Panc1 (cell line): ENCODE data around the gene SGPL1. TPM values are rescaled to one million over a fixed set of nuclear protein-coding genes. Genes with fewer than 3 reads are reported as not detected.

Experiments
- ATAC-seq: fragments of 200-7000 bp; cut with Tn5 transposase; 2 replicates; pipeline ENCODE4 v1.9.1; 2020; ENCODE audit warnings: mild to moderate bottlenecking, moderate library complexity
- BruUV-seq: library from RNA; stranded (reverse); fragments of 400-500 nt; replicated peaks from 2 replicates; lab custom pipeline; 2021; lab: Mats Ljungman, UMichigan
- CTCF ChIA-PET: fragments of 300-600 bp; sonication (Branson Sonifier 250); formaldehyde crosslinking; loops from one replicate; lab custom pipeline; 2022; ENCODE audit warnings: antibody characterized with exemption; lab: Charles Lee
- POLR2A ChIA-PET: fragments of 300-600 bp; sonication (Branson Sonifier 250); formaldehyde crosslinking; loops from one replicate; lab custom pipeline; 2022; ENCODE audit warnings: antibody characterized with exemption; lab: Charles Lee
- DNase-seq: peaks from one replicate; pipeline ENCODE4 v3.0.0-alpha.2; 2010; ENCODE audit warnings: low read depth, low spot score
- H3K27ac ChIP-seq: 2 replicates; pipeline ENCODE4 v1.5.1; 2011; ENCODE audit warnings: mild to moderate bottlenecking, low read length, inconsistent platforms
- H3K27me3 ChIP-seq: fragments of 200-500 bp; sonication (Bioruptor generic); 2 replicates; pipeline ENCODE4 v1.6.0; 2014; ENCODE audit warnings: low read length, inconsistent platforms; ENCODE audit not compliant: control insufficient read depth, insufficient read depth
- H3K36me3 ChIP-seq: fragments of 200-500 bp; sonication (Bioruptor generic); 2 replicates; pipeline ENCODE4 v1.5.1; 2014; ENCODE audit warnings: inconsistent platforms, mild to moderate bottlenecking, low read length, moderate library complexity; ENCODE audit not compliant: control insufficient read depth, insufficient read depth
- H3K4me1 ChIP-seq: 2 replicates; pipeline ENCODE4 v1.5.1; 2011; ENCODE audit warnings: inconsistent platforms, mild to moderate bottlenecking, low read length, moderate library complexity; ENCODE audit not compliant: control insufficient read depth, insufficient read depth
- H3K4me3 ChIP-seq, 2 experiments: 2 replicates each; pipeline ENCODE4 v1.5.1; 2011 to 2012; ENCODE audit warnings: low read depth in 2 of 2, low read length in 2 of 2, mild to moderate bottlenecking in 2 of 2, inconsistent platforms in 1 of 2, moderate library complexity in 1 of 2
- H3K9me3 ChIP-seq: fragments of 200-500 bp; sonication (Bioruptor generic); 2 replicates; pipeline ENCODE4 v1.5.1; 2014; ENCODE audit warnings: low read depth, mild to moderate bottlenecking, inconsistent platforms, low read length, moderate library complexity; ENCODE audit not compliant: control insufficient read depth, insufficient read depth
- CTCF ChIP-seq: fragments of 450-650 bp; IDR thresholded peaks from 2 replicates; pipeline ENCODE4 v1.5.1; 2017; ENCODE audit warnings: mild to moderate bottlenecking
- POLR2AphosphoS5 ChIP-seq: IDR thresholded peaks from 2 replicates; pipeline ENCODE4 v1.6.1; 2012; ENCODE audit warnings: mild to moderate bottlenecking, low read depth, low read length, moderate library complexity
- REST ChIP-seq, 2 experiments: IDR thresholded peaks; 2 replicates each; pipeline ENCODE4 v1.6.1; 2011 to 2012; ENCODE audit warnings: low read depth in 2 of 2, control low read depth in 1 of 2, low read length in 1 of 2, mild to moderate bottlenecking in 1 of 2, moderate library complexity in 1 of 2; ENCODE audit not compliant: insufficient read depth in 1 of 2
- SIN3A ChIP-seq: IDR thresholded peaks from 2 replicates; pipeline ENCODE4 v1.6.1; 2012; ENCODE audit warnings: low read depth, mild to moderate bottlenecking, low read length, moderate library complexity, borderline replicate concordance; ENCODE audit not compliant: insufficient read depth
- TCF7L2 ChIP-seq: IDR thresholded peaks from 2 replicates; pipeline ENCODE4 v1.6.1; 2011; ENCODE audit warnings: mild to moderate bottlenecking, low read depth, low read length, inconsistent platforms
- in situ Hi-C: cut with HindIII; loops from 2 replicates; pipeline ENCODE4 v1.10.0; 2016; ENCODE audit warnings: low sequenced_read_pairs, low pct_unique_long_range_greater_than_20kb
- intact Hi-C: fragments of 100-400 bp; cut with micrococcal nuclease; formaldehyde crosslinking; loops from one replicate; pipeline ENCODE4 v1.10.0; 2022; ENCODE audit not compliant: unreplicated experiment
- total RNA-seq: library from RNA; stranded (reverse); gene quantifications from one replicate; pipeline ENCODE4 v1.2.1, GENCODE V29; 2021; ENCODE audit not compliant: unreplicated experiment

SGPL1 gene
- total RNA-seq, 1 experiment from 2014 or later = 103 TPM

- ATAC-seq (no peak), DNase-seq (no peak)
- ChIA-PET POLR2A (interaction anchor here (0.7 kb wide), 1 partner anchor 542 kb away, joined by 4 read pairs; no protein-coding TSS in a partner anchor), CTCF (interaction anchor here (0.8 to 1.3 kb wide), 2 partner anchors 9 to 19 kb away, joined by 3 to 4 read pairs; no protein-coding TSS in a partner anchor)
- in situ Hi-C loops = no loop called here
- no peak for TF ChIP-seq CTCF
- TF ChIP-seq REST (IDR thresholded peaks at IDR 0.05; ENCODE audit: insufficient read depth in 1 of 2, low read depth in 2 of 2, low read length in 1 of 2) = no peak
- TF ChIP-seq POLR2AphosphoS5 = no peak
- TF ChIP-seq SIN3A = no peak
- no peak for TF ChIP-seq TCF7L2
- Histone ChIP-seq H3K27ac (no peak overlapping the region), H3K4me1 (no peaks in the 10 kb centered on the region), H3K27me3 (peaks cover 2% of the 10 kb centered on the region; the same call in 1 of the 2 replicates), H3K36me3 (no peaks in the 10 kb centered on the region), H3K4me3 (no peak overlapping the region), H3K9me3 (no peaks in the 10 kb centered on the region)
- BruUV-seq = no TSS peak
- intact Hi-C loops = no loop called here
These were observed 96.8 kb downstream of the SGPL1 start for GRCh38 chr10:70912556-70912955.

GRCh38 chr10:70913191-70913892, 97.6 kb downstream of the SGPL1 start:
- no TSS peak for BruUV-seq
- ATAC-seq (no peak), DNase-seq (no peak)
- ChIA-PET CTCF (no interaction called here), POLR2A (interaction anchor here (0.7 kb wide), 1 partner anchor 541 kb away, joined by 4 read pairs; no protein-coding TSS in a partner anchor)
- in situ Hi-C loops = no loop called here
- no peaks in the 10 kb centered on the region for H3K4me1 ChIP-seq
- no peaks in the 10 kb centered on the region for H3K36me3 ChIP-seq
- intact Hi-C loops = no loop called here
- no peak overlapping the region for H3K4me3 ChIP-seq
- H3K27me3 ChIP-seq = peaks cover 8% of the 10 kb centered on the region; the same call in 1 of the 2 replicates
- no peak overlapping the region for H3K27ac ChIP-seq
- TF ChIP-seq SIN3A = no peak
- TF ChIP-seq REST (IDR thresholded peaks at IDR 0.05; ENCODE audit: insufficient read depth in 1 of 2, low read depth in 2 of 2, low read length in 1 of 2) = no peak
- H3K9me3 ChIP-seq = no peaks in the 10 kb centered on the region
